ENCODE data around the gene CPEB4. TPM values are rescaled to one million over a fixed set of nuclear protein-coding genes. Genes with fewer than 3 reads are reported as not detected.

The CPEB4 gene
- total and polyA plus RNA-seq, 9 of the 15 experiments (the other 6 are each of a cell fraction or from before 2014, with no cell fraction given), result 7.4 to 21.3 (median 12.4) TPM

- TF ChIP-seq GTF2E2 (tag; IDR thresholded peaks at IDR 0.05) (peak; percentile 83), NR2F6 (CRISPR knock-in tag; IDR thresholded peaks at IDR 0.05) (no peak), BRF2 (IDR thresholded peaks at IDR 0.05; ENCODE audit: borderline replicate concordance, insufficient read depth, insufficient read length) (no peak), E2F4 (CRISPR knock-in tag; IDR thresholded peaks at IDR 0.05; ENCODE audit: low read depth) (no peak), GATAD2A (IDR thresholded peaks at IDR 0.05) (no peak), IRF2 (CRISPR knock-in tag; IDR thresholded peaks at IDR 0.05) (no peak), CTBP1 (IDR thresholded peaks at IDR 0.05; ENCODE audit: borderline replicate concordance) (0 out of 2 replicates have a peak, but pooled peaks have one; percentile 18), TFE3 (CRISPR knock-in tag; IDR thresholded peaks at IDR 0.05) (peak; percentile 51; the same call in 1 of the 2 replicates), ZNF398 (CRISPR knock-in tag; IDR thresholded peaks at IDR 0.05) (no peak), ZBED1 (IDR thresholded peaks at IDR 0.05) (no peak), ZBTB17 (CRISPR knock-in tag; IDR thresholded peaks at IDR 0.05) (no peak), MITF (IDR thresholded peaks at IDR 0.05) (no peak), NRF1 (conservative IDR thresholded peaks at IDR 0.05 in 1 of 2, IDR thresholded peaks at IDR 0.05 in 1 of 2) (peak; percentile 53 to 64; a peak in 3 of 4 replicates), POLR2B (IDR thresholded peaks at IDR 0.05; ENCODE audit: low read depth, partially characterized antibody) (peak; percentile 76), SMC3 (conservative IDR thresholded peaks at IDR 0.05; ENCODE audit: insufficient read depth, low read depth, low read length) (no peak)
These were observed 21.1 kb upstream of the CPEB4 start (continued) for GRCh38 chr5:173866858-173867679.
